IPS DF 6.9 (cell line): ENCODE results near the gene MFSD6.
"Not testable (repeated sequence)": the region's sequence is repeated elsewhere in the genome, so short reads cannot be mapped to it uniquely, and the experiment has no call there.

ENCODE experiments used
- DNase-seq: peaks from one replicate; pipeline ENCODE4 v3.0.0-alpha.2; 2013; ENCODE audit warnings: low read depth, low spot score
- H3K27ac ChIP-seq: one replicate; pipeline ENCODE4 v1.5.1; 2013; ENCODE audit warnings: low read length, control low read depth
- H3K27me3 ChIP-seq: 2 replicates; pipeline ENCODE4 v1.6.1; 2013; ENCODE audit warnings: mild to moderate bottlenecking, low read length; ENCODE audit not compliant: control insufficient read depth, insufficient read depth
- H3K36me3 ChIP-seq: 2 replicates; pipeline ENCODE4 v1.6.1; 2013; ENCODE audit warnings: low read length; ENCODE audit not compliant: control insufficient read depth, insufficient read depth
- H3K4me1 ChIP-seq: 2 replicates; pipeline ENCODE4 v1.6.1; 2013; ENCODE audit warnings: low read length; ENCODE audit not compliant: control insufficient read depth, insufficient read depth
- H3K4me3 ChIP-seq: 2 replicates; pipeline ENCODE4 v1.5.1; 2013; ENCODE audit warnings: mild to moderate bottlenecking, low read length
- H3K9me3 ChIP-seq: 2 replicates; pipeline ENCODE4 v1.6.1; 2013; ENCODE audit warnings: low read length, inconsistent platforms; ENCODE audit not compliant: control insufficient read depth, insufficient read depth
- WGBS: extraction: QIAGEN DNeasy Blood & Tissue Kit; methylation state at CpG from one replicate; pipeline ENCODE4 v1.1.7; 2013; ENCODE audit warnings: mixed read lengths, missing lambda C conversion rate; ENCODE audit not compliant: insufficient read length, insufficient coverage; 5-methylcytosine and 5-hydroxymethylcytosine counted together

The MFSD6 gene

DNA sequence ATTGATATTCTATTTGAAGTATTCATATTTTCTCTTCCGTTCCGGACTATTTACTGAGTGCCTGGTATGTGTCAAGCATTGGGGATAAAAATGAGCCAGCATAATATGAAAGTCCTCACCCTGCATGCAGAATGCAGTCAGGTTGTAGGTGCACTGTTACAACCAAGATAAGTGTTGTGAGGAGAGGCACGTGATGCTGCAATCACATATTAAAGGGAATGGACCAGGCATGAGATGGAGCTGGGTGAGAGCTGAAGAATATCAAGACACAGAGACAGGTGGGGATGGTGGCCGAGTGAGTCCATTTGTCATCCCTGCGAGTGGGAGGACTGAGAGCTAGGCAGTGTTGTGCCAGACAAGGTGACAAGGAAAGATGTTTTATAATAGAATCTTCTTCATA, 52.3 kb downstream of the MFSD6 start:
- Histone ChIP-seq H3K4me3 (no peak overlapping the region), H3K36me3 (no peaks in the 10 kb centered on the region), H3K27ac (no peak overlapping the region), H3K9me3 (no peaks in the 10 kb centered on the region), H3K27me3 (no peaks in the 10 kb centered on the region), H3K4me1 (no peaks in the 10 kb centered on the region)
- no peak for DNase-seq
- no CpG with 5 or more reads among the region's 5 CpGs for WGBS

DNA sequence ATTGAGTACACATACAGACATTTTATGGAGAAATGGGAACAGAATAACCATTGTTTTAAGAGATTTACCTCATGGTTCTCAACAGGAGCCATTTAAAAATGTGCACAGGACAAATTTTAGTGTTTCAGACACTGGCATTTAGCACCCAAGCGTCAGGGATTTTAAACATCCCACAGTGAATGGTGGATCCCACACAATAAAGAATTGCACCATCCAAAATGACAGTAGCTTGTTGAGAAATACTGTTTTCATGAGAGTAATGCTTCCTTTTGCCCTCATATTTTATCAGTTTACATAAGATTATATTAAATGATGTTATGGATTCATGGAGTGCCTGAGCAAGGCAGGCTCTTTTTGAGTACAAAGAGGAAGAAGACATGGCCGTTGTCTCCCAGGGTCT, 54.0 kb downstream of the MFSD6 start:
- Histone ChIP-seq H3K9me3 (no peaks in the 10 kb centered on the region), H3K27me3 (no peaks in the 10 kb centered on the region), H3K36me3 (no peaks in the 10 kb centered on the region), H3K27ac (no peak overlapping the region), H3K4me1 (no peaks in the 10 kb centered on the region), H3K4me3 (no peak overlapping the region)
- no CpG with 5 or more reads among the region's 2 CpGs for WGBS
- no peak for DNase-seq

- no peaks in the 10 kb centered on the region for H3K9me3 ChIP-seq
- H3K36me3 ChIP-seq: no peaks in the 10 kb centered on the region
- no CpG with 5 or more reads among the region's 1 CpG for WGBS
- no peaks in the 10 kb centered on the region for H3K4me1 ChIP-seq
- no peak overlapping the region for H3K27ac ChIP-seq
- no peak overlapping the region for H3K4me3 ChIP-seq
- no peak for DNase-seq
- H3K27me3 ChIP-seq: no peaks in the 10 kb centered on the region
Measured at GRCh38 chr2:190462611-190463010, 54.5 kb downstream of the MFSD6 start.

DNA sequence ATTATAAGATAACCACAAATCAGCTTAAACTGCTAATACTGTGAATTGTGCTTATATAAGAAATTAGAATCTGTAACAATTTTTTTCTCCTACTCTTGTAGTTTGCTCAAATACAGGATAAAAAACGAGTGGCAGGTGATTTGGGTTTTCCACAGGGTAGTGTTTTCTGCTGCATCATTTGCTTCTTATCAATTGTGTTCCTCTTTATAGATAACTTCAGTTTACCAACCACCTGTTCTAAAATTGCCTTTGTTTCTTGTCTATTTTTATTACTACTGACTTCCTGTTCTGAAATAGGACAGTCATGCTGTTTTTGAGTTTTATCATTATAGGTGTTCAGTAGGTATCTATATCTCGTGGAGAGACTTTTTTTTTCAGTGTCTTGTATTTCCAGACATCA, 56.9 kb downstream of the MFSD6 start:
- Histone ChIP-seq H3K27me3 (no peaks in the 10 kb centered on the region), H3K4me1 (no peaks in the 10 kb centered on the region), H3K27ac (no peak overlapping the region), H3K4me3 (no peak overlapping the region), H3K9me3 (no peaks in the 10 kb centered on the region), H3K36me3 (no peaks in the 10 kb centered on the region)
- no CpG with 5 or more reads among the region's 2 CpGs for WGBS
- no peak for DNase-seq

GRCh38 chr2:190466819-190467446, 58.8 kb downstream of the MFSD6 start:
- no peaks in the 10 kb centered on the region for H3K27me3 ChIP-seq
- no peaks in the 10 kb centered on the region for H3K9me3 ChIP-seq
- H3K4me3 ChIP-seq: no peak overlapping the region
- H3K36me3 ChIP-seq: no peaks in the 10 kb centered on the region
- no peaks in the 10 kb centered on the region for H3K4me1 ChIP-seq
- H3K27ac ChIP-seq: no peak overlapping the region
- no peak for DNase-seq
- no CpG with 5 or more reads among the region's 5 CpGs for WGBS

GRCh38 chr2:190467575-190468083, 59.5 kb downstream of the MFSD6 start:
- WGBS: no CpG with 5 or more reads among the region's 5 CpGs
- H3K4me1 ChIP-seq: no peaks in the 10 kb centered on the region
- DNase-seq: no peak
- H3K9me3 ChIP-seq: no peaks in the 10 kb centered on the region
- no peak overlapping the region for H3K27ac ChIP-seq
- H3K36me3 ChIP-seq: no peaks in the 10 kb centered on the region
- no peaks in the 10 kb centered on the region for H3K27me3 ChIP-seq
- no peak overlapping the region for H3K4me3 ChIP-seq

GRCh38 chr2:190468354-190468753, 60.2 kb downstream of the MFSD6 start:
- not testable (repeated sequence) for H3K4me3 ChIP-seq, H3K27me3 ChIP-seq, H3K27ac ChIP-seq, DNase-seq, H3K36me3 ChIP-seq, H3K4me1 ChIP-seq, H3K9me3 ChIP-seq
- no CpG with 5 or more reads among the region's 1 CpG for WGBS

GRCh38 chr2:190468814-190469569, 60.8 kb downstream of the MFSD6 start:
- H3K27ac ChIP-seq: no peak overlapping the region
- no peaks in the 10 kb centered on the region for H3K27me3 ChIP-seq
- H3K9me3 ChIP-seq: no peaks in the 10 kb centered on the region
- no peak overlapping the region for H3K4me3 ChIP-seq
- H3K36me3 ChIP-seq: no peaks in the 10 kb centered on the region
- WGBS: no CpG with 5 or more reads among the region's 4 CpGs
- DNase-seq: no peak
- no peaks in the 10 kb centered on the region for H3K4me1 ChIP-seq

GRCh38 chr2:190469771-190470170, 61.6 kb downstream of the MFSD6 start:
- Histone ChIP-seq H3K4me1 (no peaks in the 10 kb centered on the region), H3K9me3 (no peaks in the 10 kb centered on the region), H3K36me3 (no peaks in the 10 kb centered on the region), H3K4me3 (no peak overlapping the region), H3K27ac (no peak overlapping the region), H3K27me3 (no peaks in the 10 kb centered on the region)
- DNase-seq: no peak
- WGBS: no CpG with 5 or more reads among the region's 2 CpGs

DNA sequence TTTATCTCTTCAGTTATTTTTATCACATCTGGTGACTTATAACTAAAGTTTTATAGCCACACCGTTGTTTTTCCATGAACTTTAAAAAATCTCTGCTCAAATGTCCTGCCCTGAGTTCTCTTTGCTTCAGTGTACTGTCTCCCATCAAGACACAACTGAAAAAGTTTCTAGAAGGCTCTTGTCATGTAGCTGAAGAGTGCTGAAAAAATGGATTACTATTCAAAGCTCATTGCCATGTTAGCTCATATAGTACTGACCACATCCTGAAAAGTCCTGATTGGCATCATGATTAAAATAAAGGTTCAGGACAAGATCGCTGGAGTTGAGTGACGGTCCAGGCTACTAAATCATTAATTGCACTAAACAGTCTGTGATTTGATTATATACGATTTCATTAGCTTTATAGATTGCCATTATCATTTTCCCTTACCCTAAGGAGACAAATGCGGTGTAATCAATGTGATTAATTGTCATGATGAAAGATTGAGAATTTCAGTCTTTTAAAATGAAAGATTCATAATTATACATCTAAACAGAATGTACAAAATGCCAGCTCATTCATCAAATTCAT, 62.2 kb downstream of the MFSD6 start:
- Histone ChIP-seq H3K9me3 (no peaks in the 10 kb centered on the region), H3K27ac (no peak overlapping the region), H3K27me3 (no peaks in the 10 kb centered on the region), H3K36me3 (no peaks in the 10 kb centered on the region), H3K4me3 (no peak overlapping the region), H3K4me1 (no peaks in the 10 kb centered on the region)
- no peak for DNase-seq
- WGBS: no CpG with 5 or more reads among the region's 5 CpGs
